NCI-H2227 (cell line): Measurements from ENCODE around the gene ZNF174.
A peak's percentile ranks its signal among the peaks of the same experiment; 100 is the strongest.

Experiments used
- DNase-seq: peaks from one replicate; lab custom pipeline; 2025; ENCODE audit not compliant: unreplicated experiment; lab: John Stamatoyannopoulos, UW

Gene ZNF174

GRCh38 chr16:3400779-3401688 is at the start of gene ZNF174, which contains the start of gene ZSCAN32:
Gene ZNF174 (plus strand): TSS chr16:3401215. CDS start chr16:3402005, 790 bp downstream.
Gene ZSCAN32 (minus strand): TSS chr16:3401004. CDS start chr16:3397557, 3,447 bp downstream.
- DNase-seq = peak; percentile 99

GRCh38 chr16:3355589-3355988 is 45.4 kb upstream of the ZNF174 start, which contains the start of gene OR2C1:
Gene OR2C1 (plus strand): TSS chr16:3355889. CDS start chr16:3355941, 52 bp downstream.
- no peak for DNase-seq

GRCh38 chr16:3356118-3356517 is 44.9 kb upstream of the ZNF174 start:
- DNase-seq = no peak

GRCh38 chr16:3358871-3359270 is 42.1 kb upstream of the ZNF174 start:
- no peak for DNase-seq

- no peak for DNase-seq
Measured at GRCh38 chr16:3362931-3363330, 38.1 kb upstream of the ZNF174 start.

- DNase-seq = no peak
Measured at GRCh38 chr16:3363793-3364192, 37.2 kb upstream of the ZNF174 start.

- DNase-seq = peak; percentile 91
Measured at GRCh38 chr16:3364774-3365427, 36.1 kb upstream of the ZNF174 start.

- DNase-seq = no peak
Measured at GRCh38 chr16:3369073-3369472, 31.9 kb upstream of the ZNF174 start.

GRCh38 chr16:3375680-3376079 is 25.3 kb upstream of the ZNF174 start:
- no peak for DNase-seq

- DNase-seq = no peak
Measured at GRCh38 chr16:3377917-3378316, 23.1 kb upstream of the ZNF174 start.

- no peak for DNase-seq
Measured at GRCh38 chr16:3383045-3383448, 18.0 kb upstream of the ZNF174 start.

- DNase-seq = no peak
Measured at GRCh38 chr16:3388325-3388724, 12.7 kb upstream of the ZNF174 start.

- no peak for DNase-seq
Measured at GRCh38 chr16:3389663-3390338, 11.2 kb upstream of the ZNF174 start.

- no peak for DNase-seq
Measured at GRCh38 chr16:3400446-3400778, 603 bp upstream of the ZNF174 start.

GRCh38 chr16:3401719-3402397 is 843 bp downstream of the ZNF174 start:
- DNase-seq = peak; percentile 41

- no peak for DNase-seq
Measured at GRCh38 chr16:3408561-3409197, 7.7 kb downstream of the ZNF174 start.

GRCh38 chr16:3413730-3414379 is 12.8 kb downstream of the ZNF174 start:
- no peak for DNase-seq

- DNase-seq = no peak
Measured at GRCh38 chr16:3431779-3432219, 30.8 kb downstream of the ZNF174 start.

- DNase-seq = no peak
Measured at GRCh38 chr16:3434373-3434772, 33.4 kb downstream of the ZNF174 start.

- DNase-seq = no peak
Measured at GRCh38 chr16:3439637-3440036, 38.6 kb downstream of the ZNF174 start.
